HUES64 (cell line): ENCODE data around the gene TEX44.
A peak's percentile ranks its signal among the peaks of the same experiment; 100 is the strongest.

Source experiments
- H3K27ac ChIP-seq: 2 replicates; pipeline ENCODE4 v1.7.0; 2013; ENCODE audit warnings: low read depth, low read length, inconsistent platforms
- H3K27me3 ChIP-seq: 2 replicates; pipeline ENCODE4 v1.6.1; 2013; ENCODE audit warnings: mild to moderate bottlenecking, low read length; ENCODE audit not compliant: insufficient read depth
- H3K36me3 ChIP-seq: 2 replicates; pipeline ENCODE4 v1.6.1; 2013; ENCODE audit warnings: mild to moderate bottlenecking, low read length; ENCODE audit not compliant: insufficient read depth
- H3K4me1 ChIP-seq: 2 replicates; pipeline ENCODE4 v1.6.1; 2013; ENCODE audit warnings: mild to moderate bottlenecking, low read length, moderate library complexity; ENCODE audit not compliant: insufficient read depth
- H3K4me3 ChIP-seq: 2 replicates; pipeline ENCODE4 v1.5.1; 2013; ENCODE audit warnings: mild to moderate bottlenecking, low read length, moderate library complexity
- H3K9ac ChIP-seq: 2 replicates; pipeline ENCODE4 v1.6.1; 2013; ENCODE audit warnings: mild to moderate bottlenecking, low read depth, low read length
- H3K9me3 ChIP-seq: 2 replicates; pipeline ENCODE4 v1.6.1; 2013; ENCODE audit warnings: low read depth, low read length; ENCODE audit not compliant: insufficient read depth
- WGBS: fragments of 150-250, 120-280 bp; methylation state at CpG from one replicate; pipeline ENCODE4 v1.1.7; 2013; ENCODE audit warnings: missing lambda C conversion rate; 5-methylcytosine and 5-hydroxymethylcytosine counted together

Gene TEX44

DNA sequence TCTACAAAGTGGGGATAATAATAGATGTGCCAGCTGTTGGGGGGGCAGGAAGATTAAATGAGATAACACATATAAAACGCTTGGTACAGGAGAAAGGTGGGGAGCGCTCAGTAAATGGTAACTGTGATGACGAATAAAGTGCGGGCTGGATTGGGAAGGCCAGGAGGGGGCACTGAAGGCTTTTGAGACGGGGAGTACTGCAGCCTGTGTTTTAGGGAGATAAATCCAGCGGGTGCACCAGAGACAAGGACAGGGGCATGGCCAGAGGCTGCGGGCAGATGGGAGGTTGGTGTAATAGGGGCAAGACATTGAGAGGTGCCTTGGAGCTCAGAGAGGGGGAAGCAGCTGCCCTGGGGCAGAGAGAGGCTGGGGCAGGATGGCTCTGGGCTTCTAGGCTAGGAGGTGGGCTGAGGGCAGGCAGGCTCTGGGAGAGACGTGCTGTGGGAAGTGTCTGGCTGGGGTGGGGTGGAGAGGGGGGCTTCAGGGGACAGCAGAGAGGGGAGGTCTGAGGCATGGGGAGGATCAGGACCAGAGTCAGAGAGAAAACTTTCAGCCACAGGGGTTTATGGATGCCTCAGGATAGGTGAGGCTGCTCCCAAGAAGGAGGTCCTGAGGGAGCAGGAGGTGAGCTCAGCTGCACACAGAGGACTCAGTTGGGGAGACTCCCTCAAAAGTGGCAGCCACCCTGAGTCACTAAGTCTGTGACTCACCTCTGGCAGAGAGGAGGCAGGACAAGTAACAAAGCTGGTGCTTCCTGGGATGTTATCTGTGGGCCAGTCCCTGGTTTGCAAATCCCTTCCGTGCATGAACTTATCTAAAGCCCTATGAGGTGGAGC, 18.8 kb downstream of the TEX44 start:
- Histone ChIP-seq H3K4me3 (no peak overlapping the region), H3K27me3 (no peaks in the 10 kb centered on the region), H3K4me1 (peaks cover 26% of the 10 kb centered on the region), H3K36me3 (no peaks in the 10 kb centered on the region), H3K9ac (no peak overlapping the region), H3K27ac (no peak overlapping the region), H3K9me3 (no peaks in the 10 kb centered on the region)
- WGBS: 43% methylated on average over 9 of the region's 9 CpGs

DNA sequence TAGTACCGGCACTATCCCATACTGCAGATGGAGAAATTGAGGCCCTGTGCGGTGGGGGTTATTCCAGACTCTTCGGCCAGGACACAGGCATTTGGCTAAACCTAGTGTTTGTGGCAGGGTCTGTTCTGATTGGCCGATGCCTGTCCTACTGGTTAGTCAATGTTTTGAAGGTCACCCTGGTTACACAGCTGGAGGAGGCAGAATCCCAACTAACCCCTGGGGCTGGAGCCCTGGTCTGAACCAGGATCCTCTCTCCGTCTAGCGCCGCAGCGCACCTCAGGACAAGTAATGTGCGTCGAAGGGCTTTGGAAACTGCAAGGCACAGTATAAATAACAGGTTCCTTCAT, 19.4 kb downstream of the TEX44 start:
- H3K4me1 ChIP-seq: peaks cover 26% of the 10 kb centered on the region
- WGBS: 42% methylated on average over 10 of the region's 10 CpGs
- H3K36me3 ChIP-seq: no peaks in the 10 kb centered on the region
- H3K9me3 ChIP-seq: no peaks in the 10 kb centered on the region
- H3K27ac ChIP-seq: peak overlapping the region; percentile 79
- H3K9ac ChIP-seq: peak overlapping the region; percentile 69
- H3K4me3 ChIP-seq: no peak overlapping the region
- no peaks in the 10 kb centered on the region for H3K27me3 ChIP-seq

DNA sequence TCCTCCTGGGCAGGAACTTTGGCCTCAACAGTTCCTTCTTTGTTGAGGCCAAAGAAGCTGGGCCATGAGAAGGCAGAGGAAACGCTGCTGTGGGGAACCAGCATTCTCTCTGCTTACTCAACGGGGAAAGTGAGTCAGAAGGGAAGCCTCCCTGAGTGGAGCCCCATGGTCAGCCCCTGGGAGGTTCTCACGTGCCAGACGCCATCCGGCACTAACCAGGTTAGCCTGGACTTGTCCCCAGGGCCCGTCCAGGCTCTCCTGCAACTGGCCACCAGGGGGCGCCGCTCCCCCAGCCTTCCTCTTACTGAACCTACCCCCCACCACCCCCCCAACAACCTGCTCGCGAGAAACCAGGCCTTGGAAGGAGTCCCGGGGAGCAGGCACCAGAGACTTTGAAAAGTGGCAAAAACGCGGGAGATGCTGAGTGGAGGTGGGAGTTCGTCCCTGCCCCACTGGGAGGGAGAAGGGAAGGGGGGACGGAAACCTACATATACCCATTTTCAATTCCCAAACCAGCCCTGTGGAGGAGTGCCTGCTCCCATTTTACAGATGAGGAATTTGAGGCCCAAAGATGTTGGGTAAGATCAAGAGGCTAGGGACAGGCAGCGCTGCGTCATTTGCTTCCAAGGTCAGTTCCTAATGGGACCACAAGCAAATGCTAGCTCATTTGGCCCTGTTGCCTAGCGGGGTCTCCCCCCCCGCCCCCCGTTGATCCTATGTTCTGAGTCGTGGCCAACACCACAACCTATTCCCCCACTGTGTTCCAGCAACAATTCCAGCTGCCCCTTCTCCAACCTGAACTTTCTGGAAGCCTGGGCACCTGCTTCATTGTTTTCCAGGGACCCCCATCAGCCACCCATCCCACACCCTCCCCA, 20.0 kb downstream of the TEX44 start:
- peak overlapping the region; percentile 91 for H3K9ac ChIP-seq
- H3K4me3 ChIP-seq: peak overlapping the region; percentile 46; the same call in 1 of the 2 replicates
- H3K9me3 ChIP-seq: no peaks in the 10 kb centered on the region
- peaks cover 26% of the 10 kb centered on the region for H3K4me1 ChIP-seq
- no peaks in the 10 kb centered on the region for H3K36me3 ChIP-seq
- peak overlapping the region; percentile 97 for H3K27ac ChIP-seq
- no peaks in the 10 kb centered on the region for H3K27me3 ChIP-seq
- 30% methylated on average over 14 of the region's 21 CpGs for WGBS

DNA sequence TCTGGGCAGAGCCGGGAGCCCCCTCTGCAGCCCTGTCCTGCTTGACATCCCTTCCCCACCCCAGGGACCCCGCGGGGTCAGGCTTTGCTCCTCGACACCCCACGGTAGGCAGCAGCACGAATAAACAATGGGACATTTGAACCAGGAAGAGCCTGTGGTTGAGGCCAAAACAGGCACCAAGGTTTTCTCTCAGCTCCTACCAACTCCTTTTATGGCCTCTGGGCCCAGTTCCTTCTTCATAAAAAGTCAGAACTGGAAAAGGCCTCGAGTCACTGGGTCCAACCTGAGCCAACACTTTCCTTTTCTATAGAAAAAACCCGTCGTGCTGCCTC, 20.6 kb downstream of the TEX44 start:
- Histone ChIP-seq H3K27ac (peak overlapping the region; percentile 97), H3K27me3 (no peaks in the 10 kb centered on the region), H3K4me3 (peak overlapping the region; percentile 46), H3K9me3 (no peaks in the 10 kb centered on the region), H3K36me3 (no peaks in the 10 kb centered on the region), H3K4me1 (peaks cover 26% of the 10 kb centered on the region), H3K9ac (peak overlapping the region; percentile 91)
- 18% methylated on average over 9 of the region's 9 CpGs for WGBS

DNA sequence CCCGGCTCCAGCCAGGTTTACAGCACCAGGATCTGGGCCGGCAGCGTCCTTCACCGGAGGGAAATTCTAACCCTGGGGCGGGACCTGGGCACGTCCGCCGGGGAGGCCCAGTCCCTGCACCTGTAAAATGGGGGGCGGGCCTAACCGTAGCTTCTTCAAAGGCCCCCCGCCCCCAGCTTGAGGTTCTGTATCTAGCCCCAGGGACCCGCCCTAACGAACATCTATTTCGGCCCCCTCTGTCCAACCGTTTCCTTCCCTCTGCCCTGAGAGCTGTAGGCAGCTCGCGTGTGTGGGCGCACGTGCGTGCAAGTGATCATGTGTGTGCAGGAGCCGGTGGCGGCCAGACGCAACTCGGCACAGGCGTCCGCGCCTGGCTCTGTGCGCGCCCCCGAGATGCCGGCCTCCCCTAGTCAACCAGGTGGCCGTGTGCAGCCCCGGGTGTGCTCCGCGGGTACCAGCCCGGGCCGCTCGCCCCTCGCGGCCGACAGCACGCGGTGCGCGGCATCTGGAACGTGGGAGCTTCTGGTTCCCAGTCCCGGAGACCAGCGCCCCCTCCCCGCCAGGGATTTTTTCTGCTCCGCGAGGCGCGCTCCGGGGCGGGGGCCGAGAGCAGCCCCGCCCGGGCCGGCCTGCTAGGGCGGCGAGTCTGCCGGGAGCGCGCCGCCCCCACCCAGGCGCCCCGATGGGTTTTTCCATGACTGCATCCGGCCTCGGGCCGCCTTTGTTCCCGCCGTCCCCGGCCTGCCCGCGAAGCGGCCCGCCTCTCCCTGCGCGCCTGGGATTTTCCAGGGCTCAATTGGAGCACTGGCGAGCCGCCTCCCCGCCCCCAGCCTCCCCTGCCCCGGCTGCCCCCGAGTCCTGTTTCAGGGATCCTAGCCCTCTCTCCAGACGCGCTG, 21.2 kb downstream of the TEX44 start:
- H3K9ac ChIP-seq: peak overlapping the region; percentile 91
- under 1% methylated on average over 86 of the region's 86 CpGs for WGBS
- H3K9me3 ChIP-seq: no peaks in the 10 kb centered on the region
- no peaks in the 10 kb centered on the region for H3K27me3 ChIP-seq
- no peaks in the 10 kb centered on the region for H3K36me3 ChIP-seq
- peak overlapping the region; percentile 97 for H3K27ac ChIP-seq
- peak overlapping the region; percentile 46 for H3K4me3 ChIP-seq
- H3K4me1 ChIP-seq: peaks cover 26% of the 10 kb centered on the region

GRCh38 chr2:231614559-231615057, 21.9 kb downstream of the TEX44 start:
- Histone ChIP-seq H3K4me3 (peak overlapping the region; percentile 46), H3K4me1 (peaks cover 26% of the 10 kb centered on the region), H3K27ac (peak overlapping the region; percentile 97), H3K9ac (peak overlapping the region; percentile 91), H3K27me3 (no peaks in the 10 kb centered on the region), H3K9me3 (no peaks in the 10 kb centered on the region), H3K36me3 (no peaks in the 10 kb centered on the region)
- 5% methylated on average over 41 of the region's 46 CpGs for WGBS

- H3K27me3 ChIP-seq: no peaks in the 10 kb centered on the region
- peaks cover 26% of the 10 kb centered on the region for H3K4me1 ChIP-seq
- peak overlapping the region; percentile 91 for H3K9ac ChIP-seq
- H3K27ac ChIP-seq: peak overlapping the region; percentile 97
- WGBS: 39% methylated on average over 31 of the region's 31 CpGs
- no peaks in the 10 kb centered on the region for H3K36me3 ChIP-seq
- H3K4me3 ChIP-seq: peak overlapping the region; percentile 46
- H3K9me3 ChIP-seq: no peaks in the 10 kb centered on the region
These were observed 22.5 kb downstream of the TEX44 start for GRCh38 chr2:231615058-231615671.

DNA sequence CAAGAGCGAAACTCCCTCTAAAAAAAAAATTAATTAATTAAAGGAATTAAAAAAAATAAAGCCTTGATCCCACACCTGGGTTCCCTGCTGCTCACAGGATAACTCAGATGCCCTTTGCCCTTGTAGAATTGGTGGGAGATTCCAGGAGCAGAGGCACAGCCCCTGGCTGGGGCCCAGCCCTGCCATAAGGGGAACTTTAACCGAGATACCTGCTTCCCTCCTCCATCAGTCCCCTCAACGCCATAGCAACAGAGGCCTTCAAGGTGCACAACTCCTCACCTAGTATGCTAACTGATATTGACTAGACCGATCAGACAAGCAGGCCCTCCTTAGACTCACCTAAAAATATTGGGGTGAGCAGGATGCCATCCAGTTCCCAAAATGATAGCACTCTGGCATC, 23.6 kb downstream of the TEX44 start:
- Histone ChIP-seq H3K9ac (no peak overlapping the region), H3K36me3 (no peaks in the 10 kb centered on the region), H3K27ac (no peak overlapping the region), H3K4me1 (peaks cover 37% of the 10 kb centered on the region), H3K9me3 (no peaks in the 10 kb centered on the region), H3K27me3 (no peaks in the 10 kb centered on the region), H3K4me3 (no peak overlapping the region)
- WGBS: 89% methylated on average over 3 of the region's 4 CpGs

GRCh38 chr2:231617059-231617926, 24.6 kb downstream of the TEX44 start:
- H3K9me3 ChIP-seq: no peaks in the 10 kb centered on the region
- H3K27me3 ChIP-seq: no peaks in the 10 kb centered on the region
- H3K4me3 ChIP-seq: no peak overlapping the region
- no peaks in the 10 kb centered on the region for H3K36me3 ChIP-seq
- H3K27ac ChIP-seq: no peak overlapping the region
- no peak overlapping the region for H3K9ac ChIP-seq
- 85% methylated on average over 13 of the region's 13 CpGs for WGBS
- peaks cover 36% of the 10 kb centered on the region for H3K4me1 ChIP-seq
